HG03060 (cell line): ENCODE results near the gene SMIM21.

Experiments
- ATAC-seq: cut with Tn5 transposase; IDR thresholded peaks from one replicate; pipeline ENCODE4 v1.9.1; 2021; ENCODE audit warnings: low read depth, moderate number of reproducible peaks; ENCODE audit not compliant: unreplicated experiment

The SMIM21 gene

GRCh38 chr18:75378376-75379315 lies 48.9 kb downstream of the SMIM21 start:
- no peak for ATAC-seq

- no peak for ATAC-seq
These were observed 49.6 kb downstream of the SMIM21 start for GRCh38 chr18:75377926-75378325.

DNA sequence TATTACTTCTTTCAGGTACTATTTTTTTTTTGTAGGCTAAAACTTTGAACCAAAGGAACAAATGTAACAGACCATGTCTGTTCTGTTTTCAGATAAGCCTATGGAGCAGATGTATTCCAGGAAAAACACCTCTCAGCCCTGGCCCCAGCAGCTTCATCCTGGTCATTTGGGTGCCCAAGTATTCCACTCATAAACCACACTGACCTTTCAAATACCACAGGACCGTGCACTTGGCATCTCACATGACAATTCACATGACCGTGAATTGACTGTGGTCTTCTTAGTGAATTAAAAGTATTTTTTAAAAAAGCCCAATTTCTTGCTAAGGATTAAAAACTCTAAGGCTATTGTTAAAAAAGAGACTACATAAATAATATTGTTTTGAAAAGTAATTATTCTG lies 50.2 kb downstream of the SMIM21 start:
- no peak for ATAC-seq

DNA sequence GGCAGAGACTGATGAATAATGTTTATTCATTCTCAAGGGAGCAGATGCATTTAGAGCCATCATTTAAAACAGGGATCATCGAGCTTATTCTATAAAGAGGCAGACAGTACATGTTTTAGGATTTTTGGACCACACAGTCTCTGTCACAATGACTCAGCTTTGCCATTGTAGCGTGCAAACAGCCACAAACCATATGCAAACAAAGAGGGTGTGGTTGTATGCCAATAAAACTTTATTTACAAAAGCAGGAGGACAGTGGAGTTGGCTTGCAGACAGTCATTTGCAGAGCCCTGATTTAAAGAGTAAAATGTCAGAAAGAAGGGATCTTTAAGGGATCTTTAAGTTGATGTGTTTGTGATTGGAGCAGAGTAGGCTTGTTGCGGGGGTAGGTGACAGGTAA lies 51.5 kb downstream of the SMIM21 start:
- ATAC-seq, result no peak

DNA sequence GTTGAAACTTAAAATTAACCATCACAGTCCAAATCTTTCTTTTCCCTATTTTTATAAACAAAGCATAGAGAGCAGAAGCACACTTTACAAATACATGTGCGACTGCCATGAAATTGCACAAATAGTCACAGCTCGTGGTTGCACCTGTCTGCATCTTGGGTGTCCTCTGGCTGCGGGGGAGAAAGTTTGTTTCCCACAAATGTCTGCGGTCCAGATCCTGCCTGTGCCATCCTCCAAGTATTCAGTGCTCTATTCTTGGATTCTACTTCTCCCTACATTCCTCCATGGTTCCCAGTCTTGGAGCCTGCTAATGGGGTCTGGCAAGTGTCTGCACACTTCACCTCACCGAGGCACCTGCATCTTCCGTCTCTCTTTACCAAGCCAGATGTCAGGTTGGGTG lies 52.2 kb downstream of the SMIM21 start:
- no peak for ATAC-seq

DNA sequence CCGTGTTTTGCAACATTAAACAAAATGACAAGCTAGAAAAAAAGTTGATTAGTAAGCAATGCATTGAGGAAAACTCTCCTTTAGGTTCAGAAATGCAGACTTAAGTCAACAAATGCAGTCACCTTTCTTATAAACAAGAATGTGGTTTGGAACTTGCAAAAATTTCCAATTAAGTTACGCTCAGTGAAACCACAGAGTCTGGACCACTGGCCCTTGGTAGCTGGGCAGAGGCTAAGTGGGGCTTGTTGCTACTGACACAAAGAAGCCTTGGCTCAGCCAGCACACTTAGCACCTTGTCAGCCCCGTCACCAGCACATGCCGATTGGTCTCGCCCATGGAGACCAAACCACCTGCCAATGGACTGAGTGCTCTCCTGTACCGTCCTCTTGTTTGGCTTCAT lies 53.0 kb downstream of the SMIM21 start:
- no peak for ATAC-seq

GRCh38 chr18:75369026-75369721 lies 58.3 kb downstream of the SMIM21 start:
- no peak for ATAC-seq

DNA sequence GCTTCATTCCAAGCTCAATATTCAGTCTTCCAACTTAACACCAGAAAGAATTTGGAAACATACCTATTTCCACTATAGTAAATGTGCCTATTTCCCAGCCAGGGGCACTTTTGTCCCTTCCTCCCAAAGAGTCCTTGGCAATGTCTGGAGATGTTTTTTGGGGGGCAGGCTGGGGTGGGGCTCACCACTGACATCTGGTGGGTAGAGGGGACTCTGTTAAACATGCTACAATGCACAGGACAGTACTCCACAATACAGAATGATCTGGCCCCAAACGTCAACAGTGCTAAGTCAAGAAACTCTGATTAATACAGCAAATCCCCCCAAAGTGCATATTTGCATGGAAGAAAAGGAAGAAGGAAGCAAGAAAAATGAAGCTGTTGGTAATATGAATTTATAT lies 61.7 kb downstream of the SMIM21 start:
- no peak for ATAC-seq

DNA sequence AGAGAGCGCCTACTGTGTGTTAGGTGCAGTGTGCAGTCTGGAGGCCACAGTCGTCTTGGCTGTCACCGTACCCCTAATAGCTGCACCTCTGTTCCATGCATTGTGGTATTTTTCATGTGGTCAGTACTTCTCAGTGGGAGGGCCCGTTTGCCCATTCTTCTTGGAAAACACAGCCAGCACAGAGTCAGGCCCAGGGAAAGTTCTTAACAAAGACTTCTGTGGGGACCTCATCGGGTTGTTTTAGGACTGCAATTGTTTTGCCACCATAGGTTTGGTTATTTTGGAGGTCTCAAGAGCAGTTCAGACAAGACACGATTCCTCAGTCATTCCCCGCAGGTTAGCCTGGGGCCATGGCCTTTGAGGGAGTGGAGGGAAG lies 62.3 kb downstream of the SMIM21 start:
- no peak for ATAC-seq

- ATAC-seq, result no peak
These were observed 62.8 kb downstream of the SMIM21 start for GRCh38 chr18:75364512-75365253.

DNA sequence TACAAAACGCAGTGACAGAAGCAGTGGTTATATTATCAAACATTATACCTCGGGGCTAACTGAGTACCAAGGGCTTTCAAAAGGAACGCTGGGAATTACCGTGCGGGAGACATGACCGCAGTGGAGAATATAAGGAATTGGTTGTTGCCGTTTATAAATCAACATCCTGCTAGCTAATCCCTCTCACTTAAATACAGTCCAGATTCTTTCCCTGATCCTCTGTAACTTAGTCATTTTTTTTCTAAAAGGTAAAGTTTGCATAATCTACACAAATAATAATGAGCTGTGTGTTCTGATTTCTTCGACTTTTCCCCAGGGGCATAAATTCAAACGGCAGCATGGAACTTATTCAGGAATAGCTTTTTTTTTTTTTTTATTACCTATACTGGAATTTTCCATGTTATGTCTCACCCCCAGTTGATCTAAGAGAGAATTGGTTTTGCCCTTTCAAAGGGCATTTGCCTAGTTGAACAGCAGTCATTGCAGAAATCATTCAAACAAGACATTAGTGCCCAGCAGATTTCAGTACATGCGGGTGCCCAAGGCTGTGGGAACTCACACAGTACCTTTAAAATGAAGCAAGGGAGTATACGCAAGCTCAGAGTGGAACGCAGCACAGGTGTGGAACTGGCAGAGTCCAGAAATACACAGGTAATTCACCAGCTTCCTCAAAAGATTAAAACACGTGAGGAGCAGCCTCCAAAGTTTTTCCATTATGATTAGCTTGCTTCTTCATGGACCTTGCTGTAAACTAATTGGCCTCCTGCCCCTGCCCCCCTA lies 63.9 kb downstream of the SMIM21 start:
- ATAC-seq, result no peak

DNA sequence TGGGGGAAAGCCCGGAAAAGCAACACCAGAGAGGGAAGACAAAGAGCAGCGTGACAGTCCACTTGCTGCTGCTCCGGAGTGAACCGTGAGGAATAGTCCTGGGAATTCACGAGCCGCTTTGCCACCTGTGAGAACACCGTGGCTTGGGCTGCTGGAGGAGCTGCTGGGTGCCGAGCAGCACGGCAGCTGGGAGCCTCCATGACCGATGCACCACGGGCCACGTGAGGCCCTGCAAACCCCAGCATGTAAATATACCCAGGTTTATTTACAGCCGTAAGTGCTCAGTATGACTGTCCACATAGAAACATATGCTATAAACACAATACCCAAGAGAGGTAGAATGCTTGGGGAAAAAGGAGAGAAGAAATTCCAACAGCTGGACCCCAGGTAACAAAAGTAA lies 65.1 kb downstream of the SMIM21 start:
- no peak for ATAC-seq

DNA sequence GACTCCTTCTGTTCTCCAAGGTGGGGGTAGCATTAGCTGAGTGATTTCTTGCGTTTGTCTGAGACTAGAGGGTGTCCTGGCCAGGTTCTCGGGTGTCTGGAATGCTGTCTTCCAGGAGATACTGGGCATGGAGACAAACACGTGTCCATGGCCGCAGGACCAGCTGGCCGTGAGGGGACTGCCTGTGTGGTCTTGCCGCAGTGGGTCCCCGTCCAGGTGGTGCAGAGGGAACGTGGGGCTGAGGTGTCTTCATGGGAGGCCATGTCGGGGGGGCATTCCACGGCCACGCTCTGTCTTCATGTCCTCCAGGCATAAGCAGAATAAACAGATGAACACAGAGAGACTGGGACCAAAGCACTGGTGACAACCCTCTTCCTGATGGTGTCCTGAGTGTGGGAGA lies 66.6 kb downstream of the SMIM21 start:
- ATAC-seq, result no peak

GRCh38 chr18:75360215-75360614 lies 67.3 kb downstream of the SMIM21 start:
- no peak for ATAC-seq
